Activated CD4-positive, alpha-beta T cell treated with anti-CD3 and anti-CD28 coated beads for 1 hour (primary cell): Measurements from ENCODE around the gene CEP250.
"Not testable (repeated sequence)": the region's sequence is repeated elsewhere in the genome, so short reads cannot be mapped to it uniquely, and the experiment has no call there.

Source experiments
- DNase-seq: peaks from one replicate; pipeline ENCODE4 v3.0.0-alpha.2; 2020

CEP250 gene

GRCh38 chr20:35454881-35455609 is at the start of gene CEP250:
CEP250 (plus strand) TSS chr20:35455598; CDS start chr20:35462368, 6,770 bp downstream.
- DNase-seq: peak; percentile 91

- DNase-seq: no peak
These were observed 49.6 kb upstream of the CEP250 start for GRCh38 chr20:35405775-35406174.

- no peak for DNase-seq
These were observed 47.1 kb upstream of the CEP250 start for GRCh38 chr20:35408270-35408669.

- no peak for DNase-seq
These were observed 45.9 kb upstream of the CEP250 start for GRCh38 chr20:35409542-35409941.

GRCh38 chr20:35410613-35411012 is 44.8 kb upstream of the CEP250 start:
- DNase-seq: no peak

GRCh38 chr20:35421322-35421721 is 34.1 kb upstream of the CEP250 start:
- no peak for DNase-seq

GRCh38 chr20:35431621-35432429 is 23.6 kb upstream of the CEP250 start:
- no peak for DNase-seq

- no peak for DNase-seq
These were observed 23.0 kb upstream of the CEP250 start for GRCh38 chr20:35432430-35432735.

GRCh38 chr20:35433337-35433736 is 22.1 kb upstream of the CEP250 start:
- no peak for DNase-seq

- no peak for DNase-seq
These were observed 21.1 kb upstream of the CEP250 start for GRCh38 chr20:35434085-35435005.

- DNase-seq: no peak
These were observed 19.2 kb upstream of the CEP250 start for GRCh38 chr20:35436177-35436573.

GRCh38 chr20:35437599-35437998 is 17.8 kb upstream of the CEP250 start:
- DNase-seq: no peak

GRCh38 chr20:35443003-35443402 is 12.4 kb upstream of the CEP250 start:
- DNase-seq: no peak

- no peak for DNase-seq
These were observed 11.2 kb upstream of the CEP250 start for GRCh38 chr20:35444226-35444625.

GRCh38 chr20:35446356-35447078 is 8.9 kb upstream of the CEP250 start:
- DNase-seq: no peak

GRCh38 chr20:35447082-35447789 is 8.2 kb upstream of the CEP250 start:
- peak; percentile 77 for DNase-seq

- no peak for DNase-seq
These were observed 6.5 kb upstream of the CEP250 start for GRCh38 chr20:35448788-35449373.

GRCh38 chr20:35449855-35450254 is 5.5 kb upstream of the CEP250 start:
- not testable (repeated sequence) for DNase-seq

- no peak for DNase-seq
These were observed 4.1 kb upstream of the CEP250 start for GRCh38 chr20:35451295-35451694.

GRCh38 chr20:35453647-35454046 is 1.8 kb upstream of the CEP250 start:
- DNase-seq: no peak

- not testable (repeated sequence) for DNase-seq
These were observed 1.3 kb downstream of the CEP250 start for GRCh38 chr20:35456700-35457099.

GRCh38 chr20:35457539-35457938 is 2.1 kb downstream of the CEP250 start:
- not testable (repeated sequence) for DNase-seq
